Activated naive CD4-positive, alpha-beta T cell treated with anti-CD3 and anti-CD28 coated beads, Interleukin-2, amount 50 U/mL, for 72 hours (primary cell): ENCODE results near the gene ILKAP. TPM values are rescaled to one million over a fixed set of nuclear protein-coding genes. Genes with fewer than 3 reads are reported as not detected.

ENCODE experiments used
- total RNA-seq, 2 donors: library from RNA; stranded (reverse); gene quantifications; one replicate each; pipeline ENCODE4 v1.2.3, GENCODE V29; 2022

The ILKAP gene
- total RNA-seq, 2 donors from 2014 or later: 40.7 to 64.8 TPM

Other genes starting within 250 kb of the ILKAP start
- gene UBE2F, start 236.7 kb downstream of the ILKAP start, total RNA-seq: 100 to 1,000 TPM in 1 of 2 donors, 10 to 100 TPM in 1; 64.5 to 175 TPM
- gene SCLY, start 142.7 kb downstream of the ILKAP start, total RNA-seq: 10 to 100 TPM; 58.0 to 75.2 TPM
- gene ESPNL, start 103.4 kb downstream of the ILKAP start, total RNA-seq: under 1 TPM; 0.18 to 0.43 TPM
- not detected for gene KLHL30, start 65.0 kb downstream of the ILKAP start, total RNA-seq
- gene ERFE, start 44.7 kb downstream of the ILKAP start, total RNA-seq: under 1 TPM in 1 of 2 donors, not detected in 1; 0.60 TPM
- 1 to 10 TPM; 4.7 to 5.1 TPM for gene HES6, start 36.3 kb upstream of the ILKAP start, total RNA-seq
- gene PER2, start 84.9 kb upstream of the ILKAP start, total RNA-seq: 10 to 100 TPM; 11.5 to 15.0 TPM
- 10 to 100 TPM in 1 of 2 donors, 1 to 10 TPM in 1; 1.0 to 11.7 TPM for gene TRAF3IP1, start 116.8 kb upstream of the ILKAP start, total RNA-seq
- gene ASB1, start 223.2 kb upstream of the ILKAP start, total RNA-seq: 10 to 100 TPM; 33.9 to 42.0 TPM